Endodermal cell (in vitro differentiated cells): ENCODE measurements around the gene FAM209B. TPM values are rescaled to one million over a fixed set of nuclear protein-coding genes. Genes with fewer than 3 reads are reported as not detected.

ENCODE experiments used
- DNase-seq: peaks from one replicate; pipeline ENCODE4 v3.0.0-alpha.2; 2017
- H3K27ac ChIP-seq: 2 replicates; pipeline ENCODE4 v1.5.1; 2013; ENCODE audit warnings: mild to moderate bottlenecking, low read depth, low read length, moderate library complexity
- H3K27me3 ChIP-seq: 2 replicates; pipeline ENCODE4 v1.6.1; 2013; ENCODE audit warnings: mild to moderate bottlenecking, low read length, moderate library complexity; ENCODE audit not compliant: insufficient read depth, control insufficient read depth, poor library complexity, severe bottlenecking
- H3K36me3 ChIP-seq: 2 replicates; pipeline ENCODE4 v1.7.0; 2013; ENCODE audit warnings: mild to moderate bottlenecking, low read length, moderate library complexity; ENCODE audit not compliant: control insufficient read depth, insufficient read depth
- H3K4me1 ChIP-seq: one replicate; pipeline ENCODE4 v1.7.0; 2013; ENCODE audit warnings: low read length; ENCODE audit not compliant: control insufficient read depth, insufficient read depth
- H3K4me3 ChIP-seq: 2 replicates; pipeline ENCODE4 v1.5.1; 2013; ENCODE audit warnings: mild to moderate bottlenecking, low read length, moderate library complexity
- H3K9ac ChIP-seq: 2 replicates; pipeline ENCODE4 v1.6.1; 2013; ENCODE audit warnings: mild to moderate bottlenecking, low read length, moderate library complexity; ENCODE audit not compliant: poor library complexity, severe bottlenecking; ENCODE audit errors: extremely low read depth
- H3K9me3 ChIP-seq: 2 replicates; pipeline ENCODE4 v1.6.1; 2013; ENCODE audit warnings: mild to moderate bottlenecking, low read length, moderate library complexity; ENCODE audit not compliant: control insufficient read depth
- H3K27ac Mint-ChIP-seq: 2 replicates; pipeline ENCODE4 v1.8.0; 2020; ENCODE audit warnings: mixed read lengths
- H3K27me3 Mint-ChIP-seq: 2 replicates; pipeline ENCODE4 v1.8.0; 2021; ENCODE audit warnings: mild to moderate bottlenecking, mixed read lengths; ENCODE audit not compliant: insufficient read depth
- H3K36me3 Mint-ChIP-seq: 2 replicates; pipeline ENCODE4 v1.8.0; 2020; ENCODE audit warnings: low read depth, mixed read lengths
- H3K4me1 Mint-ChIP-seq: 2 replicates; pipeline ENCODE4 v1.8.0; 2020; ENCODE audit warnings: mixed read lengths
- H3K4me3 Mint-ChIP-seq: 2 replicates; pipeline ENCODE4 v1.8.0; 2020; ENCODE audit warnings: mild to moderate bottlenecking, moderate library complexity, mixed read lengths
- H3K9me3 Mint-ChIP-seq: 2 replicates; pipeline ENCODE4 v1.8.0; 2020; ENCODE audit warnings: mild to moderate bottlenecking, mixed read lengths
- CTCF ChIP-seq: fragments of 200-600 bp; sonication (generic); conservative IDR thresholded peaks from 2 replicates; pipeline ENCODE4 v1.5.0; 2021; ENCODE audit warnings: antibody characterized with exemption, mild to moderate bottlenecking
- WGBS, 2 experiments: methylation state at CpG; one replicate each; pipeline versions ENCODE4 v1.1.5 to v1.1.7; 2013; ENCODE audit warnings: missing lambda C conversion rate in 2 of 2, mixed read lengths in 1 of 2; ENCODE audit not compliant: insufficient coverage in 1 of 2, insufficient read length in 1 of 2; 5-methylcytosine and 5-hydroxymethylcytosine counted together
- total RNA-seq, 2 donors: library from RNA; stranded (reverse); fragmentation: NEBNext Ultra II Directional in 1 of 2; extraction: Animal tissue kit (Norgen Biotek cat#: 25700) in 1 of 2; gene quantifications; 2 replicates in 1 of 2; 3 replicates in 1 of 2; pipeline ENCODE4 v1.2.1, GENCODE V29; 2021

The FAM209B gene
- total RNA-seq, 2 donors from 2014 or later = 0.77 TPM; not detected in 1

DNA sequence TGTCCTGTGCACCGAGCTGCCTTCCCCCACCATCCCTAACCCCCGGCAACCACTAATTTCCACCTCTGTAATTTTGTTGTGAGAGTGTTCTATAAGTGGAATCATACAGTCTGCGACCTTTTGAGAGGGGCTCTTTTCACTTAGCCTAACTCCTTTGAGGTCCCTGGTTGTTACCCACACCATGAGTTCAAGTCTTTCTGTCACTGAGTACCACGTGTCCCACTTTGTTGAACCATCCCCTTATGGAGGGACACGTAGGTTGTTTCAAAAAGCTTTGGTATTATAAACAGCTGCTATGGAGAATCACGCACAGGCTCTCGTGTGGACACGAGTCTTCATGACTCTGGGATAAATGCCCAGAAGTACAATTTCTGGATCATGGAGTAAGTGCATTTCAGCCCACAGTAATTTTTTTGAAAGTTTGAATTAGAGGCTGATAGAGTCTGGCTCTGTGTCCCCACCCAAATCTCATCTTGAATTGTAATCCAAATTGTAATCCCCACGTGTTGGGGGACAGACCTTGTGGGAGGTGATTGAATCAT, 9.5 kb downstream of the FAM209B start:
- H3K4me1 Mint-ChIP-seq = no peaks in the 10 kb centered on the region
- H3K36me3 Mint-ChIP-seq = no peaks in the 10 kb centered on the region
- Histone ChIP-seq H3K9ac (no peak overlapping the region), H3K27ac (no peak overlapping the region), H3K4me3 (no peak overlapping the region), H3K27me3 (no peaks in the 10 kb centered on the region), H3K36me3 (no peaks in the 10 kb centered on the region), H3K4me1 (no peaks in the 10 kb centered on the region), H3K9me3 (no peaks in the 10 kb centered on the region)
- DNase-seq = no peak
- peaks cover 5% of the 10 kb centered on the region for H3K9me3 Mint-ChIP-seq
- WGBS, 2 experiments = 88 to 92% methylated on average over 6 to 7 of the region's 9 CpGs
- H3K4me3 Mint-ChIP-seq = no peak overlapping the region
- TF ChIP-seq CTCF = no peak
- H3K27me3 Mint-ChIP-seq = peaks cover 3% of the 10 kb centered on the region
- H3K27ac Mint-ChIP-seq = no peak overlapping the region

DNA sequence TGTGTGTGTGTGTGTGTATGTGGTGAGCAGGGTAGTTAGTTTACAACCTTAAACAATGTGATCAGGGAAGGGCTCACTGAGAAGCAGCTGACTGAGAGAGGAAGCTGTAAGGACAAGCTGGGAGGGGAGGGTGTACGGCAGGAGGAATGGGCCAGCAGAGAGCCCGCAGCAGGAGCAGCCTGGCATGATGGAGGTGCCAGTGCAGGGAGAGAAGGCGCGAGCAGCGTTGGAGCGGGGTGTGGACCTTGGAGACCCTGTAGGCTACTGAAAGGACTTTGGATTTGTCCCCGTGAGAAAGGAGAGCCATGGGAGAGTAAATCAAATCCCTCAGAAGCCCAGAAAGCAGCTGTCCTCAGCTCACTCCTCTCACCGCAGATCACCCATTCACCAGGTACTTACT, 18.5 kb downstream of the FAM209B start:
- H3K4me3 ChIP-seq = no peak overlapping the region
- 88 to 94% methylated on average over 7 to 8 of the region's 8 CpGs for WGBS, 2 experiments
- Mint-ChIP-seq H3K9me3 (peaks cover 16% of the 10 kb centered on the region), H3K36me3 (no peaks in the 10 kb centered on the region), H3K27ac (no peak overlapping the region), H3K4me1 (no peaks in the 10 kb centered on the region), H3K27me3 (peaks cover 3% of the 10 kb centered on the region), H3K4me3 (no peak overlapping the region)
- no peaks in the 10 kb centered on the region for H3K27me3 ChIP-seq
- TF ChIP-seq CTCF = no peak
- no peaks in the 10 kb centered on the region for H3K9me3 ChIP-seq
- no peak overlapping the region for H3K27ac ChIP-seq
- H3K36me3 ChIP-seq = no peaks in the 10 kb centered on the region
- no peak overlapping the region for H3K9ac ChIP-seq
- H3K4me1 ChIP-seq = no peaks in the 10 kb centered on the region
- DNase-seq = no peak

DNA sequence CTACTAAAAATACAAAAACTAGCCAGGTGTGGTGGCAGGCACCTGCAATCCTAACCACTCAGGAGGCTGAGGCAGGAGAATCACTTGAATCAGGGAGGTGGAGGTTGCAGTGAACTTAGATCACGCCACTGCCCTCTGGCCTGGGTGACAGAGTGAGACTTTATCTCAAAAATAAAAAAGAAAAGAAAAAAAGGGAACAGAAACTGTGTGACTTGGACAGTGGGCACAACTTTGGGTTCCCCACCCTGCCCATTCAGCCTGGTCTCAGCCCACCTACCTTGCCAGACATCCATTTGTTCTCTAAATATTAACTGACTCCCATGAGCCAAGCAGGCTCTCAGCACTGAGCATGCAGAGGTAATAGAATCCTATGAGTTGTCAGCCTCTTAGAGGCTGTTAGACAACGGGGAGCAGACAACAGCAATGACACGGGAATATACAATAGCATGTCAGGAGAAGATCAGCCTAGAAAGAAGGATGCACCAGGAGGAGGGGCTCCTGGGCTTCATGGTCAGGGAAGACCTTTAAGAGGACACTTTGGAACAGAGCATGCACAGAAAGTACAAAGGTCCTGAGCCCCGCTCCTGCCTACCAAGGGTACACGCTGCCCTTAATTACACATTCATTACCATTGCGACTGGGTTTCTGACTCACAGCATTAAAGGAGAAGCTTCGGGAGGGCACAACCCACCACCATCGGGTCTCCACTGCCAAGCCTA, 20.0 kb downstream of the FAM209B start:
- Histone ChIP-seq H3K9me3 (no peaks in the 10 kb centered on the region), H3K36me3 (no peaks in the 10 kb centered on the region), H3K4me3 (no peak overlapping the region), H3K4me1 (no peaks in the 10 kb centered on the region), H3K9ac (no peak overlapping the region), H3K27me3 (no peaks in the 10 kb centered on the region), H3K27ac (no peak overlapping the region)
- no peak for TF ChIP-seq CTCF
- Mint-ChIP-seq H3K27me3 (peaks cover 3% of the 10 kb centered on the region), H3K4me1 (no peaks in the 10 kb centered on the region), H3K27ac (no peak overlapping the region), H3K9me3 (peaks cover 11% of the 10 kb centered on the region), H3K4me3 (no peak overlapping the region), H3K36me3 (no peaks in the 10 kb centered on the region)
- WGBS, 2 experiments = 34 to 87% methylated on average over 3 to 8 of the region's 8 CpGs
- no peak for DNase-seq
